OCI-LY3 (cell line): Measurements from ENCODE around the gene CETP.

Source experiments
- CTCF ChIP-seq: fragments of 200-600, 300-600 bp; sonication (generic); IDR thresholded peaks from 2 replicates; pipeline ENCODE4 v1.5.1; 2014; ENCODE audit warnings: antibody characterized with exemption, low read length, low read depth
- EZH2phosphoT487 ChIP-seq: fragments of 200-600 bp; shearing (Covaris generic); IDR thresholded peaks from 2 replicates; pipeline ENCODE4 v1.6.1; 2018; ENCODE audit warnings: antibody characterized with exemption, mixed run types, low read depth

GRCh38 chr16:56994311-56994710, 32.6 kb downstream of the CETP start:
- no peak for TF ChIP-seq CTCF
- TF ChIP-seq EZH2phosphoT487, result no peak
